Astrocyte of the spinal cord (primary cell): ENCODE data around the gene LIME1.

Experiments used
- DNase-seq: peaks from one replicate; pipeline ENCODE4 v3.0.0; 2011; ENCODE audit warnings: low read depth, low spot score
- H3K4me3 ChIP-seq: 2 replicates; pipeline ENCODE4 v1.5.1; 2011; ENCODE audit warnings: low read depth, mild to moderate bottlenecking, low read length, moderate library complexity
- in situ Hi-C: cut with HindIII; loops from 2 replicates; pipeline ENCODE4 v1.10.0; 2017; ENCODE audit warnings: low sequenced_read_pairs
- TF ChIP-seq, protein P1 (sequence below): IDR thresholded peaks from 2 replicates; pipeline ENCODE4 v1.5.1; 2012; ENCODE audit warnings: low read depth, mild to moderate bottlenecking, low read length, inconsistent platforms

Gene LIME1

DNA sequence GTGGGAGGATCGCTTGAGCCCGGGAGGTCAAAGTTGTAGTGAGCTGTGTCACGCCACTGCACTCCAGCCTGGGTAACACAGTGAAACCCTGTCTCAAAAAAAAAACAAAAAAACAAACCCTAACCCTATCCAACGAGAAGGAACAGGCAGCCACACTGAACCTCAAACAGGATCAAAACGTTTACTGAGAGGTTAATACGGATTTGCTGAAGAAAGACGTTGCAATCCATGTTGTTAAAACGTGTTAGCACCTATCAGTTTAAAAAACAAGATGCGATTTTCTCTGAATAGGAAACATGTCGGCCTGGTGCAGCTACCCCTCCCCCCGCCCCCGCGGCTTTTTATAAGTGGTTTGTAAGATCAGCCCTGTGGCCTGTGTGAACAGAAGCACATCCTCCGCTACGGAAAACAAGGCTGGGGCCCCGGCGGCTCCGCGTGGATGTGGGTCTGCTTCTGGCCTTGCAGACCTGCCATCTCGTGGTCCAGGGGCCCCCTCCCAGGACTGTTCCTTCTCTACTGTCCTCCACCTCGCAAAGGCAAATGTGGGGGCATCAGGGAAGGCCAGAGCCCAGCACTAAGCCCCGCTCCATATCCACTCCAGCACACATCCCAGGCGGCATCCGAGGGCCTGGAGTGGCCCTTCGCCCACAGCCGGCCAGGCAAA lies 14.5 kb downstream of the LIME1 start:
- DNase-seq = no peak
- H3K4me3 ChIP-seq = no peak overlapping the region
- in situ Hi-C loops = no loop called here
- TF ChIP-seq, protein P1, sequence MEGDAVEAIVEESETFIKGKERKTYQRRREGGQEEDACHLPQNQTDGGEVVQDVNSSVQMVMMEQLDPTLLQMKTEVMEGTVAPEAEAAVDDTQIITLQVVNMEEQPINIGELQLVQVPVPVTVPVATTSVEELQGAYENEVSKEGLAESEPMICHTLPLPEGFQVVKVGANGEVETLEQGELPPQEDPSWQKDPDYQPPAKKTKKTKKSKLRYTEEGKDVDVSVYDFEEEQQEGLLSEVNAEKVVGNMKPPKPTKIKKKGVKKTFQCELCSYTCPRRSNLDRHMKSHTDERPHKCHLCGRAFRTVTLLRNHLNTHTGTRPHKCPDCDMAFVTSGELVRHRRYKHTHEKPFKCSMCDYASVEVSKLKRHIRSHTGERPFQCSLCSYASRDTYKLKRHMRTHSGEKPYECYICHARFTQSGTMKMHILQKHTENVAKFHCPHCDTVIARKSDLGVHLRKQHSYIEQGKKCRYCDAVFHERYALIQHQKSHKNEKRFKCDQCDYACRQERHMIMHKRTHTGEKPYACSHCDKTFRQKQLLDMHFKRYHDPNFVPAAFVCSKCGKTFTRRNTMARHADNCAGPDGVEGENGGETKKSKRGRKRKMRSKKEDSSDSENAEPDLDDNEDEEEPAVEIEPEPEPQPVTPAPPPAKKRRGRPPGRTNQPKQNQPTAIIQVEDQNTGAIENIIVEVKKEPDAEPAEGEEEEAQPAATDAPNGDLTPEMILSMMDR = no peak

DNA sequence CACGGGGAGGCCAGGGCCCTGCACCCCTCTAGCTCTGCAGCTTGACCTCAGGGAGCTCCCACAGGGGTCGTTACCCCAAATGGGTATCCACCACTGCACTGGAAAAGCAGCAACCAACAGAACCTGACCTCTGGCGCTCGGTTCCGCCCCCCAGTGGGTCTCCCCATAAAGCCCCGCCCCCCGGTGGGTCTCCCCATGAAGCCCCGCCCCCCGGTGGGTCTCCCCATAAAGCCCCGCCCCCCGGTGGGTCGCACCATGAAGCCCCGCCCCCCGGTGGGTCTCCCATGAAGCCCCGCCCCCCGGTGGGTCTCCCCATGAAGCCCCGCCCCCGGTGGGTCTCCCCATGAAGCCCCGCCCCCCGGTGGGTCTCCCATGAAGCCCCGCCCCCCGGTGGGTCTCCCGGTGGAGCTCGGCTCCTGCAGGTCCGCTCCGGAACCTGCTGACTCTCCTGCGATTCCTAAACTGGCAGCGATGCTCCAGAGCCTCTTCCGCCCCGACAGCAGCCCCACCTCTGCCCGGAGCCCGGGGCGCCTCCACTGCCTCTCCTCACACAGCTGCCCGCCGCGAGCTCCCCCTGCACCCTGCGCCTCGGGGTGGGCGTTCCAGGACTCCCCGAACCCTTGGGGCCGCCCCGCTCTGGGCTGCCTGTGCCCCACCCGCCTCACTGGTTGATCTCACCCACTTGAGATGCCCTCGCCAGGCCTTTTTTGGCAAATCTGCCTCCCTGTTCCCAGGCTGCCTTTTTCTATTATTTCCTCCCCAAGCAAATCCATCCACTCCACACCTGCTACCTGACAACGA lies 15.2 kb downstream of the LIME1 start:
- TF ChIP-seq, protein P1 = no peak

DNA sequence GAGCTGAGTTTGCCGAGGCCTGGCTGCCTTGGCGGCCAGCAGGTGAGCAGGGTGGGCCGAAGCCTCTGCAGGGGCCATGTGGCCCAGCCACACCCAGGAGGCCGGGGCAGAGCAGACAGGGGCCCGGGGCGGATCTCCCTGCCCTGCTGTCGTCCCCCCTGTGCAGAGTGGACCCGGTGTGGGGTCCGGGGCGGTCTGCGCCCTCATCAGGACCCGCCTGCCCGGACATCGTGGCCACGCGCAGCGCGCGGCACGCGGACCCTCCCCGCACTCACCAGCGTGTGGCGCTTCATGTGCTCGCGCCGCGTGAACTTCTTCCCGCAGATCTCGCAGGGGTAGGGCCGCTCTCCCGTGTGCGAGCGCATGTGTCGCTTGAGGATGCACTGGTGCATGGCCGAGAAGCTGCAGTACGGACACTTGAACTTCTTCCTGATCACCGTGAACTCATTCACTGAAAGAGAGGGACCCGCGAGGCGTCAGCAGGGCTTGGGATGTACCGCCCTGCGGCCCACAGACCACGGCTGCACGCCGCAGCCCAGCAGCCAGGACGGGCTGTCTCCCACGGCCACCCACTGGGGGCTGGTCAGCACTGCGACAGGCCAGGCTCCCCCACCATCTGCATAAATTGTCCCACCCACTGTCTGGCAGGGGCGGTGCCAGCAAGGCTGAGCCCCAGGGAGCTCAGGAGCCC lies 16.1 kb downstream of the LIME1 start:
- TF ChIP-seq, protein P1 = no peak
- no peak overlapping the region for H3K4me3 ChIP-seq
- no peak for DNase-seq
- in situ Hi-C loops = no loop called here

More for the DNA sequence above, 15.2 kb downstream of the LIME1 start:
- no peak overlapping the region for H3K4me3 ChIP-seq
- in situ Hi-C loops = no loop called here
- DNase-seq = no peak

DNA sequence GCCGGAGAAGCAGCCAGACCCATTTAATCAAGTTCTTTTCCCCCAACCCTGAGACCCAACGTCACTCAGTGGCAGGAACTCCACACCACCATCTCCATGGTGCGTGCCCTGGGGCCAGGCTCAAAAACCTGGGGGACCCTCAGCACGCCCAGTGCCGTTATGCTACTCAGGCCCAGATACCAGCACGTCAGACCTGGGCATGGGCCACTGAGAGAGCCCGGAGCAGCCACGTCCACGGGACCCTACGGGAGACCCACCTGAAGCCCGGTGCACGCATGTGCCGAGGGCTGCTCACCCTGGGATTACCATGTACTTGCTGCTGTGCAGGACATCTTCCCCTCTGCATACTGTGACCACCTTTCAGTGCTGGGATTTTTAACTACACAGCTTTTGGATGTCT lies 16.9 kb downstream of the LIME1 start:
- in situ Hi-C loops = no loop called here
- H3K4me3 ChIP-seq = no peak overlapping the region
- DNase-seq = no peak
- TF ChIP-seq, protein P1 = no peak

DNA sequence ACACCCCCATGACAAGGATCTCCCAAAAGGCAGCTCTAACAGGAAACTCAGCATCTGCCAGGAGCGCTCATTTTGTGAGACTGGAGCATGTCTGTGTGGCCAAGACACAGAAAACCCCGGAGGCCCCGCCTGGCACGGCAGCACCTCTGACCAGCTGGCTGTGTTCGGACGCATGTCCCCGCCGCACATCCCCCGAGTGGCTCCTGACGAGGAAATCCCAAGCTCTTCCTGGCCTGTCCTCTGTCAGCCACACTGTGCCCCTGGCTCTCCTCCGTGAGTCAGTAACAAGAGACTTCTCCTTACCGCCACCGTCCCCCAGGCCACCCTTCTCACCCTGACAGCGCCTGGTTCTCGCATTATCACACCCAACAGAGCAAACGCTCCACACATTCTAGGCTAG lies 17.5 kb downstream of the LIME1 start:
- DNase-seq = no peak
- TF ChIP-seq, protein P1 = no peak
- no peak overlapping the region for H3K4me3 ChIP-seq
- in situ Hi-C loops = no loop called here

DNA sequence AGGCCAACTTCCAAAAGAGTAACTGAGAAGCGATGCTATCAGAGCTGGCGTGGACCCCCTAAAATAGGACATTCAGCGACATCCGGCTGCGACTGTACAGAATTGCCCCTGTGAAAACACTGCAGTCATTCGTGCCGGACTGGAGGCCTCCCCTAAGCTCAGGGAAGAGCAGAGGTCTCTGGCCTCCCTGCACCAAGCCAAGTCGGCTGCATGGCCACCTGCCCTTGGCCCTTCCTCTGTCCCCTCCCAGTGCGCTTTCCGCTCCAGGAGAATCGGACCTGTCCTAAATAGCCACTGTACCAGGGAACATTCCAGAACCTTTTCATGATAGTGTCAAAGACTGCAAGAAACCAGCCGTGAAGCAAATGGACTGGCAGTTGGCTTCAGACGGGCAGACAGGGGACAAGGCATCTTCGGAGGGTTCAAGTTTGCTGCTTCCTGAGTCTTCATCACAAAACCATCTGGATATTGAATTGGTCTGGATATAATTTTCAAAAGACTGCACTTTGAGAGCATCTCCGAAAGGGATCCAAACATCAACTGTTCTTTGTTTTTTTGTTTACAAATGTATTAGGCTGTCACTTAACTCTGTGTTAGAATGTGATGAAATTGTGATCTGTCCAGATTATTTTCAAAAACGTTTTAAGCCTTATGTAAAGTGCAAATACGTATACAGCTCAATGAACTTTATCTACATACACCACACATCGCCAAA lies 19.6 kb downstream of the LIME1 start:
- TF ChIP-seq, protein P1 = no peak
- no peak for DNase-seq

More for the DNA sequence above, 19.6 kb downstream of the LIME1 start:
- in situ Hi-C loops = no loop called here
- H3K4me3 ChIP-seq = no peak overlapping the region
